GM12872 (cell line): ENCODE measurements around the gene RAF1.

ENCODE experiments used
- TF ChIP-seq, protein P1 (sequence below): IDR thresholded peaks from 3 replicates; pipeline ENCODE4 v1.5.1; 2011; ENCODE audit warnings: low read depth, mild to moderate bottlenecking, low read length, moderate library complexity; ENCODE audit not compliant: insufficient read depth

RAF1 gene

DNA sequence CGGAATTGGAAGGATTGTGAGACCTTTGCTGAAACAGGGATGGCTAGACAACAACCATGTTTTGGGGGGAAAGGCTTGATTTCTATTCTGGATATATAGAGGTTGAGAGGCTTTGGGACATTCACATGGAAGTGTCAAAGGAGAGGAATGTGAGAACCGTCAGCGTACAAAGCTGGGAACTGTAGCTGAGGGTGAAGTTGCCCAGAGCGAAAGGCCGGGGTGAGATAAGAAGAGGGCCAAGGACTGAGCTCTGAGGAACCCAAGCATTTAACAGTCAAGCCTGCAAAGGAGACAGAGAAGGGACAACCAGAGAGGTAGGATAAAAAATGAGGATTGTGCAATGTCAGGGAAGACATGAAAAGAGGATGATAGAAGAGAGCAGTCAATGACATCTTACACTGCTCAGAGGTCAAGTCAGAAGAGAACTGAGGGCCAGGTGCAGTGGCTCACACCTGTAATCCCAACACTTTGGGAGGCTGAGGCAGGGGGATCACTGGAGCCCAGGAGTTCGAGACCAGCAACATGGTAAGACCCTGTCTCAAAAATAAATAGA, 41.5 kb upstream of the RAF1 start:
- TF ChIP-seq, protein P1, sequence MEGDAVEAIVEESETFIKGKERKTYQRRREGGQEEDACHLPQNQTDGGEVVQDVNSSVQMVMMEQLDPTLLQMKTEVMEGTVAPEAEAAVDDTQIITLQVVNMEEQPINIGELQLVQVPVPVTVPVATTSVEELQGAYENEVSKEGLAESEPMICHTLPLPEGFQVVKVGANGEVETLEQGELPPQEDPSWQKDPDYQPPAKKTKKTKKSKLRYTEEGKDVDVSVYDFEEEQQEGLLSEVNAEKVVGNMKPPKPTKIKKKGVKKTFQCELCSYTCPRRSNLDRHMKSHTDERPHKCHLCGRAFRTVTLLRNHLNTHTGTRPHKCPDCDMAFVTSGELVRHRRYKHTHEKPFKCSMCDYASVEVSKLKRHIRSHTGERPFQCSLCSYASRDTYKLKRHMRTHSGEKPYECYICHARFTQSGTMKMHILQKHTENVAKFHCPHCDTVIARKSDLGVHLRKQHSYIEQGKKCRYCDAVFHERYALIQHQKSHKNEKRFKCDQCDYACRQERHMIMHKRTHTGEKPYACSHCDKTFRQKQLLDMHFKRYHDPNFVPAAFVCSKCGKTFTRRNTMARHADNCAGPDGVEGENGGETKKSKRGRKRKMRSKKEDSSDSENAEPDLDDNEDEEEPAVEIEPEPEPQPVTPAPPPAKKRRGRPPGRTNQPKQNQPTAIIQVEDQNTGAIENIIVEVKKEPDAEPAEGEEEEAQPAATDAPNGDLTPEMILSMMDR: no peak

DNA sequence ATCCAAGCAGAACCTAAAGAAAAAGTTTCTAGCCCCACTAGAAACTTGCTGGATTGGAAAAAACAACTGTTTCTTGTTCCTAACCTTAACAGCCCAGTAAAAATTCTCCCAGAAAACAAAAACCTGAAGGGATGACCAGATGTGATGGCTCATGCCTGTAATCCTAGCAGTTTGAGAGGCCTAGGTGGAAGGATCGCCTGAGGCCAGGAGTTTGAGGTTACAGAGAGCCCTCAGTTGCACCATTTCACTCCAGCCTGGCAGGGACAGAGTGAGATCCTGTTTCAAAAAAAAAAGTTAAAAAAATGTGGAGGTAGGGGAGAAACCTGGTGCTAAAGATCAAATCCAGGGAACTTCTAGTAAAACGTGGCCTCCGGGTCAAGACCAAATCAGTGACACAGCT, 38.6 kb upstream of the RAF1 start:
- TF ChIP-seq, protein P1: no peak

DNA sequence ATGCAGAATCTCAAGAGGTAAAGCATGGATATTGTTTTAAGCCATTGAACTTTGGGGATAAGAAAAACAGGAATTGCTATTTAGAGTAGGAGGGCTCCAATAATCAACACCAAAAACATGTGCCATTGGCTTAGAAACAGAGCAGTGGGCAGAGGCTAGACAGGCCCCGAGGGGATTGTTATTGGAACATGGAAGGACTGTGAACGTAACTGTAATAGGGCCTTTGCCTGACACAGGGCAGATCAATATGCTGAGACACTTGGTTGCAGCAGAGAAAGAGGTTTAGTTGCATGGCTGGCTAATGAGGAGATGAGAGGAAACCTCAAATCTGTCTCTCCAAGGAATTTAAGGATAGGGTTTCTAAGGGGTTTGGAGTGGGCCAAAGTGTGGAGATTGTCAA, 36.9 kb upstream of the RAF1 start:
- TF ChIP-seq, protein P1: no peak

DNA sequence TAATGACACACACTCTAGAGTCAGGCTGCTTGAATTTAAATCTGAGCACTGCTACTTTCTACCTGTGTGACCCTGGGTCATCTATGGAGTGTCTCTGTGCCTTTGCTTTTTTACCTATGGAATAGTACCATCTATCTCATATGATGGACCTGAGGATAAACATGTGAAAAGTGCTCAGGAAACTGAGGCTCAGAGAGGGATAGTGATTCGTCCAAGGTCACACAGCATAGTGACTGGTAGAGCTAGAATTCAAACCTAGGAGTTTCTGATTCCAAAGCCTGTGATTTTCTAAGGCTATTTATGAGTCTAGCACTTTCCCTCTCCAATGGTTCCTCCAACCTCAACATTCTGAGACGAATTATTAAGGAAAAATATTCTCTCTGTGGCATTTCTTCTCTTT, 32.0 kb upstream of the RAF1 start:
- TF ChIP-seq, protein P1: no peak

DNA sequence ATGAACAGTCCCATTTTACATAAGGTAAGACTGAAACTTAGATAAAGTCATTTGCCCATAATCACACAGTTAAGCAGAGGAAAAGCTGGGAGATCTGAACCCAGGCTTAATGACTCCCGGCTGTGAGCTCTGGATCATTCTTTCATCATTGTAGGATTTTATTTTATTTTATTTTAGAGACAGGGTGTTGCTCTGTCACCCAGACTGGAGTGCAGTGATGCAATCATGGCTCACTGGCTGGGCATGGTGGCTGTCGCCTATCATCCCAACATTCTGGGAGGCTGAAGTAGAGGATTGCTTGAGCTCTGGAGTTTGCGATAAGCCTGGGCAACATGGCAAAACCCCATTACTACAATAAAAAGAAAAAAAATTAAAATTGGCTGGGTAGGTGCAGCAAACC, 31.2 kb upstream of the RAF1 start:
- TF ChIP-seq, protein P1: no peak

DNA sequence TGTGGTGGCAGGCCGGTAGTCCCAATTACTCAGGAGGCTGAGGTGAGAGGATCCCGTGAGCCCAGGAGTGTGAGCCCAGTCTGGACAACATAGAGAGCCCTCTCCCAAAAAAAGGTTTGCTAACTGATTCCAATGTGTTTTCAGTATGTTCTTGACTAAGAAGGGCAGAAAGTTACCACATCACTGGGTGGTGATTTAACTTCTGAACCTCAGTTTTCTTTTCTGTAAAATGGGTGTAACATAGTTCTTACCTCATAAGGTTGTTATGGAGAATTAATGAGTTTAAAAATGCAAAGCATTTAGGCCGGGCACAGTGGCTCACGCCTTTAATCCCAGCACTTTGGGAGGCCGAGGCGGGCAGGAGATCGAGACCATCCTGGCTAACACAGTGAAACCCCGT, 28.5 kb upstream of the RAF1 start:
- TF ChIP-seq, protein P1: no peak

DNA sequence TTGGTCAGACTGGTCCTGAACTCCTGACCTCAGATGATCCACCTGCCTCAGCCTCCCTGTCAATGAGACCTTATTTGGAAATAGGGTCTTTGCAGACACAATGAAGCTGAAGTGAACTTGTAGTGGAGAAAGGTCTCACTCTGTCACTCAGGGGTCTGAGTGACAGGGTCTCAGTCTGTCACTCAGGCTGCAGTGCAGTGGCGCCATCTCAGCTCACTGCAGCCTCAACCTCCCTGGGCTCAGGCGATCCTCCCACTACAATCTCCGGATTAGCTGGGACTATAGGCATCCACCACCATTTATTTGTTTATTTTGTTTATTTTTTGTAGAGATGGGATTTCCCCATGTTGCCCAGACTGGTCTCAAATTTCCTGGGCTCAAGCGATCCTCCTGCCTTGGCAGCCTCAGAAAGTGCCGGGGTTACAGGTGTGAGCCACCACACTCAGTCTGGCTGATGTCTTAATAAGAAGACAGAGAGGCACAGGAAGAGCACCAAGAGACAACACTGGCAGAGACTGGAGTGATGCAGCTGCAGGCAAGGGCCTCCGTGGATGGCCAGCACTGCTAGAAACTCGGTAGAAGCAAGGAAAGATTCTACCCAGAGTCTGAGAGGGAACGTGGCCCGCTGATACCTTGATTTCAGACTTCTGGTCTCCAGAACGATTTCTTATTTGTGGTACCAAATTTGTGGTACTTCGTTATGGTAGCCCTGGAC, 26.2 kb upstream of the RAF1 start:
- TF ChIP-seq, protein P1: no peak
